Right ventricle myocardium inferior (tissue), 1 donor: ENCODE data around the gene LMAN1L. TPM values are rescaled to one million over a fixed set of nuclear protein-coding genes. Genes with fewer than 3 reads are reported as not detected.

Experiments used
- ATAC-seq: fragments of 200-7000 bp; cut with Tn5 transposase; one replicate; pipeline ENCODE4 v1.9.1; 2020; ENCODE audit warnings: mild to moderate bottlenecking, moderate library complexity
- DNase-seq: peaks from one replicate; pipeline ENCODE4 v3.0.0; 2021; ENCODE audit errors: missing footprints
- intact Hi-C: fragments of 100-400 bp; cut with DNase I; formaldehyde crosslinking; loops from one replicate; pipeline ENCODE4 v1.11.0; 2022
- total RNA-seq: library from RNA; stranded (reverse); fragmentation: NEBNext Ultra II Directional; extraction: Animal tissue kit (Norgen Biotek cat#: 25700); gene quantifications from one replicate; pipeline ENCODE4 v1.2.1, GENCODE V29; 2021
- donor health status: DM: no; HTN: yes; CAD: no; lungs with severe emphysema.

LMAN1L gene
- total RNA-seq, 1 donor from 2014 or later = 21.9 TPM

- intact Hi-C loops = no loop called here
- no peak for DNase-seq
- ATAC-seq = no peak
Observed at GRCh38 chr15:74804935-74805334, 7.7 kb upstream of the LMAN1L start.

DNA sequence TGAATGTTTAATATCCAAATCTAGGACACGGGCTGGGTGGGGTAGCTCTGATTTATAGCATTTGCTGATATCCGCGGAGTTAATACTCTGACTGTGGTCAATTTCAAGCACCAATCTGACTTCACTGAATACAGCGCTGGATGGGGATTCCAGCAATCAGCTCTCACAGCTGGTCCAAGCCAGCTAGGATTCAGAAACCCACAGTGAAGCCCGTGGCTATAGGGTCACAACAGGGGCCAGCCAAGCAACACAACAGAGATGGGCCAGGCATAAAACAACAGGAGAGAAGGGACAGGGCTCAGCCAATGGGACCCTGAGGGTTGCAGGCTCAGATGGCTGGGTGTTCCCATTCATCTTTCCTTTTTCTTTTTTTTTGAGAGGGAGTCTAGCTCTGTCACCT is 5.4 kb upstream of the LMAN1L start:
- intact Hi-C loops = no loop called here
- no peak for ATAC-seq
- no peak for DNase-seq

DNA sequence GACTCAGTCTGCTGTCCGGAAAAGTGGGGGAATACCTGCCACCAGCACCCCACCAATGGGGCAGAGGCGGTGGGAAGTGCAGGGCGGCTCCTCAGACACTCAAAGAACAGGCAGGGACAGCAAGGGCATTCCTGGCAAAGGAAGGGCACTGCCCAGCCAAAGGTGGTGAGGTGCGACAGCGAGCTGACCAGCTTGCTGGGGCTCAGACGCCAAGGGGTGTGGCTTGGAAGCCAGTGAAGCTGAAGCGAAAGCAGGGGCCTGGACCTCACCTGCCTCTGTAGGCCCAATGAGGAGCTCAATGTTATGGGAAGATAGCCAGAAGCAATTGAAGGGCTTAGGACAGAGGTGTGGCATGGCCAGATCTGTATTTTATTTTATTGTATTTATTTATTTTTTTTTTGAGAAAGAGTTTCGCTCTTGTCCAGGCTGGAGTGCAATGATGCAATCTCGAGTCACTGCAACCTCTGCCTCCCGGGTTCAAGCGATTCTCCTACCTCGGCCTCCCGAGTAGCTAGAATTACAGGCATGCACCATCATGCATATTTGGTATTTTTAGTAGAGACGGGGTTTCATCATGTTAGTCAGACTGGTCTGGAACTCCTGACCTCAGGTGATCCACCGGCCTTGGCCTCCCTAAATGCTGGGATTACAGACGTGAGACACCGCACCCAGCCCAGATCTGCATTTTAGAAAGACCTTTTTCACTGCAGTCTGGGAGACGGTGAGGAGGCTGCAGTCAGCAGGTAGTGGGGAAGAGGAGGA is 4.4 kb upstream of the LMAN1L start:
- ATAC-seq (peak; percentile 47), DNase-seq (no peak)
- intact Hi-C loops = no loop called here

- intact Hi-C loops = no loop called here
- ATAC-seq (no peak), DNase-seq (no peak)
Observed at GRCh38 chr15:74808840-74809229, 3.8 kb upstream of the LMAN1L start.

DNA sequence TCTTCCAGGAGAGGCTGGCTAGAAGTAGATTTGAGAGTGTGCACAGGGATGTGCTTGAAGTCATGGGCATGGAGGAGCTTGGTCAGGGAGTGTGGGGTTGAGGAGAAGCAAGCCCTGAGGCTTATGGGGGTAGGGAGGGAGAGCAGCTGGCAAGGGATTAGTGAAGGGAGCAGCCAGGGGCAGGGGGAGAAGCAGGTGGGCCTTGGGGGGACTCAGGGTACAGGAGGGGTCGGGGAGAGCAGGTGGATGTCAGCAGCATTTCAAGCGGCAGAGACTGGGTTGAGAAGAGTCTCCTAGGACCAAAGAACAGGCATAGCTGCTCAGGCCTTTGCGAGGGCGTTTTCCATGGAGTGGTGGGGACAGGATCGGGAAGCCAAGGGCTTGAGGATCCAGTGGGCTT is 3.4 kb upstream of the LMAN1L start:
- intact Hi-C loops = no loop called here
- ATAC-seq = no peak
- no peak for DNase-seq

DNA sequence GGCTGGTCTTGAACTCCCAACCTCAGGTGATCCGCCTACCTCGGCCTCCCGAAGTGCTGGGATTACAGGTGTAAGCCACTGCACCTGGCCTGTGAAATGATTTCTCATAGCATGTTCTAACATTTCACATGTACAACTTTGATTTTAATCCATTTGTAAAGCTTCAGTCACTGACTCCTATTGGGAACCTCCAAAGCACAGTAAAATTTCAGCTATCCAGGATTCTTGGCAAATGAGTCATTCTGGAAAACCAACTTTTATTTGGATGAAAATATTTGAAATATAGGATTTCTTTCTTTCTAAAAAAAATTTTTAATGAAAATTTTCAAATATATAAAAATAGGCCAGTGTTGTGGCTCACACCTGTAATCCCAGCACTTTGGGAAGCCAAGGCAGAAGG is 2.7 kb upstream of the LMAN1L start:
- ATAC-seq = no peak
- intact Hi-C loops = no loop called here
- DNase-seq = no peak

- no peak for DNase-seq
- peak; percentile 45 for ATAC-seq
- intact Hi-C loops = no loop called here
Observed at GRCh38 chr15:74815121-74815934, 2.7 kb downstream of the LMAN1L start.

- intact Hi-C loops = no loop called here
- no peak for ATAC-seq
Observed at GRCh38 chr15:74815961-74816360, 3.3 kb downstream of the LMAN1L start.

GRCh38 chr15:74816624-74817369 is 4.2 kb downstream of the LMAN1L start:
- no peak for ATAC-seq
- intact Hi-C loops = no loop called here
- no peak for DNase-seq

More at GRCh38 chr15:74815961-74816360, 3.3 kb downstream of the LMAN1L start:
- no peak for DNase-seq

DNA sequence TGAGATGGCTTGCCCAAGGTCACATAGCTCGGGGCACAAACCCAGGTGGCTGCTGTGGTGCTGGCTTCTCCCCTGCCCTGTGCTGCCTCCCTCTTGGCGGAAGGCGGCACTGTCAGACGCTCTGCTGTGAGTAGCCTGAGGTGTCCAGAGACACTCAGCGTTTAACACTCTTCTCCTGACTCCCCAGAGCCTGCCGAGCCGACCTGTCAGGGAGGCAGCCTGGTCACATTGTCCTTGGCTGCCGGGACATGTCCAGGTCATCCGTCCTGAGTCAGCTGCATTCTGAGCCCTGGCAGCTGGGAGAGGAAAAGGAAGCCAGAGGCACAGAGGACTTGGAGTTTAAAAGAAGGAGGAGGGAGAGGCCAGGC is 4.7 kb downstream of the LMAN1L start:
- DNase-seq (no peak), ATAC-seq (peak; percentile 84)
- intact Hi-C loops = no loop called here

GRCh38 chr15:74820056-74820455 is 7.4 kb downstream of the LMAN1L start:
- ATAC-seq (no peak), DNase-seq (peak; percentile 31)
- intact Hi-C loops = no loop called here

GRCh38 chr15:74821091-74821789 is 8.6 kb downstream of the LMAN1L start:
- DNase-seq = peak; percentile 35
- intact Hi-C loops = no loop called here
- ATAC-seq = no peak

DNA sequence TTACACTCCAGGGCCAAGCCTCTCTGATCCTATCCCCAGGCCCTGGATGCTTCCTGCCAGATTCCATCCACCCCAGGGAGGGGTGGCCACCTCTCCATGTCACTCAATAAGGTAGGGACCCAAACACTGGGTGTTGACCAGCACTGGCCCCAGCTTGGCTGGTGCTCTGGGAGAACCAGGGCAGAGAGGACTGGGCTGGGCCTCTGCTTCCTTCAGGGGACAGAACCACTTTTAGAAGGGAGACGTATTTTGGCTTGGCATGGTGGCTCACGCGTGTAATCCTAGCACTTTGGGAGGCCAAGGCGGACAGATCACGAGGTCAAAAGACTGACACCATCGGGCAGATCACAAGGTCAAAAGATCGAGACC is 9.1 kb downstream of the LMAN1L start:
- no peak for ATAC-seq

DNA sequence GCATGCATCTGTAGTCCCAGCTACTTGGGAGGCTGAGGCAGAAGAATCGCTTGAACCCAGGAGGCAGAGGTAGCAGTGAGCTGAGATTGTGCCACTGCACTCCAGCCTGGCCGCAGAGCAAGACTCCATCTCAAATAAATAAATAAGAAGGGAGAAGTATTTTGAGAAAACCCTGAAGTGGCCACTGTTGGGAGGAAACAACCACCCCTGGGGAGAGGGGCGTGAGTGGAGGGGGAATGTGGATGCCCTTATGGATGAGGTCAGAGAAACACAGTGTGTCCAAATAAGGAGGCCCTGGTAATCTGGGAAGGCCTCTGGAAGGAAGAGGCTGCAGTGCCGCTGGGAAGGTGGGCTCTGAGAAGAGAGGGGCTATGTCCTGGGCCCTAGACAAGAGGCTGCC is 9.6 kb downstream of the LMAN1L start:
- no peak for ATAC-seq
- peak; percentile 32 for DNase-seq
- intact Hi-C loops = no loop called here

More for the DNA sequence above, 9.1 kb downstream of the LMAN1L start:
- DNase-seq = peak; percentile 54
- intact Hi-C loops = no loop called here

DNA sequence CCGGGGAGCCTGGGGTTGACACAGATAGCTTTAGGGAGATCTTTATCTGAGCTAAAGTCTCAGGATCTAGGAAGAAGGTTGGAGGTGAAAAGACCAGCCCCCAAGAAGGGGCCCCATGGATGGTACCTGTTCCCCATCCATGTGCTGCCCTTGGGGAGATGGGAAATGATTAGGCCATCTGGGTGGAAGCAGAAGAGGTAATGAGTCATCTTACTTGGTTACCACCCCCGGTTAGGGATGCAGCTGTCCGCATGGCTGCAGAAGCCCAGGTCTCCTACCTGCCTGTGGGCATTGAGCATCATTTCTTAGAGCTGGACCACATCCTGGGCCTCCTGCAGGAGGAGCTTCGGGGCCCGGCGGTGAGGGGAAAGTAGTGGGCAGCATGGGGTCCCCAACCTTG is 10.7 kb downstream of the LMAN1L start:
- intact Hi-C loops = no loop called here
- ATAC-seq (no peak), DNase-seq (no peak)

DNA sequence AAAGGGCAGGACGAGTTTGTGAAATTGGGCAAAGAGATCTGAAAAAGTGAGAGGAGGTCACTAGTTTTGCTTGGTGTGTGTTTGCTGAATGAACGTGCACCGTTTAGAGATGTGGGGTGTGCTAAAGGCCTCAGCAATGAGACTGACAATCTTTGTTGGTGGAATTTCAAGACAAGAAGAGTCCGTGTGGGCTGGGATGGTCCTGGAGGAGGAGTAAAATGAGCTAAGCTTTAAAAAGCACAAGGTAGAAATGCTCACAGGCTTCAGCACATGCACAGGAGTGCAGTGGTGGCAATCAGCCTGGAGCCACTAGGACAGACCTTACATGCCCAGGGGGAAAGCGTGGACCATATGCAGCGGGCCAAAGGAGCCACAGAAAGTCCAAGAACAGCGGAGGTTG is 12.3 kb downstream of the LMAN1L start:
- intact Hi-C loops = no loop called here
- no peak for ATAC-seq
- no peak for DNase-seq

- DNase-seq (no peak), ATAC-seq (no peak)
- intact Hi-C loops = no loop called here
Observed at GRCh38 chr15:74825866-74826265, 13.2 kb downstream of the LMAN1L start.

DNA sequence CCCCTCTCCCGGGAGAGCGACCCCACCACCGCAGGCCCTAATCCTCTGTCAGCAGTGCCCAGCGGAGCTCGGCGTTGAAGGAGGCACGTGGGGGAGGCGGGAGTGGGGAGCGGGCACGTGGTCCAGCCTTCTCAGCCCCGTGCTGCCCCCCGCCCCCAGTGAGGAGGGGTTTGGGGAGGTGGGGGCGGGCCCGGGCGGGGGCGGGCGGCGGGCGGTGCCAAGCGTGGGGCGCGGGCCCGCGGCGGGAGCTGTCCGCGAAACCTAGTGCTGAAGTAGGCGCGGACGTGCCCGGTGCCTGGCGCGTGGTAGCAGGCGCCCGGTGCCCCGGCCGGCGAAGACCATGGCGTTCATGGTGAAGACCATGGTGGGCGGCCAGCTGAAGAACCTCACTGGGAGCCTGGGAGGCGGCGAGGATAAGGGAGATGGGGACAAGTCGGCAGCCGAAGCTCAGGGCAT is 13.8 kb downstream of the LMAN1L start, which contains the start of gene CPLX3:
Gene CPLX3 (plus strand): TSS at position 264 of the 456 bp plus-strand sequence. CDS start 77 bp downstream, at position 341.
- DNase-seq = no peak
- ATAC-seq = peak; percentile 5
- intact Hi-C loops = no loop called here

DNA sequence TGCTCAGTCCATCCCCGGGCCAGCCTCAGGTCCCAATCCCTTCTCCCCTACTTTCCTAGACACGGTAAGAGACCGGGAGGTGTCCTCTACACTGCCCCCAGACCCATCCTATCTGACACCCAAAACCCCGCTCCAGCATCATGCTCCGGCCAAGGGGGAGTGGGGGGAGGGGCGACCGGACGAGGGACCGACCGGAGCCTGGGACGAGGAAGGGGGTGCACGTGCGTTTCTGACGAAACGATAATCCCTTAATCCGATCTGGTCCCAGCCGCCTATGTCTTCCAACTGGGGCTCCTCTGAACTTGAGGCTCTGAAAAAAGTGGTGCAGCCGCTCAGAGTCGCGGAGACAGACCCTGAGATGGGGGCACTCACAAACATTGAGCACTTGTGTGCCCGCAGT is 14.3 kb downstream of the LMAN1L start:
- intact Hi-C loops = no loop called here
- ATAC-seq = no peak
- no peak for DNase-seq
